Mesendoderm (in vitro differentiated cells): ENCODE measurements around the gene PLD4.

ENCODE experiments used
- DNase-seq: peaks from one replicate; pipeline ENCODE4 v3.0.0; 2013
- H2AK5ac ChIP-seq: 2 replicates; pipeline ENCODE4 v1.6.1; 2013; ENCODE audit warnings: low read length, inconsistent platforms
- H2BK120ac ChIP-seq: 2 replicates; pipeline ENCODE4 v1.6.1; 2013; ENCODE audit warnings: low read depth, mild to moderate bottlenecking, low read length, moderate library complexity, mixed read lengths
- H2BK15ac ChIP-seq: replicated peaks from 2 replicates; pipeline ENCODE4 v1.6.1; 2013; ENCODE audit warnings: low read depth, mild to moderate bottlenecking, moderate library complexity
- H2BK5ac ChIP-seq: 2 replicates; pipeline ENCODE4 v1.6.1; 2013; ENCODE audit warnings: low read length, inconsistent platforms
- H3K18ac ChIP-seq: 2 replicates; pipeline ENCODE4 v1.6.1; 2013; ENCODE audit warnings: mild to moderate bottlenecking, low read length, mixed read lengths
- H3K23ac ChIP-seq: one replicate; pipeline ENCODE4 v1.6.1; 2013; ENCODE audit warnings: low read length
- H3K27ac ChIP-seq: 2 replicates; pipeline ENCODE4 v1.5.1; 2013; ENCODE audit warnings: low read depth, mild to moderate bottlenecking, inconsistent platforms, low read length, moderate library complexity
- H3K27me3 ChIP-seq: 2 replicates; pipeline ENCODE4 v1.6.1; 2013; ENCODE audit warnings: low read length, control low read depth, mild to moderate bottlenecking, inconsistent platforms; ENCODE audit not compliant: insufficient read depth, poor library complexity
- H3K36me3 ChIP-seq: 2 replicates; pipeline ENCODE4 v1.6.1; 2013; ENCODE audit warnings: low read length, inconsistent platforms; ENCODE audit not compliant: control insufficient read depth, insufficient read depth
- H3K4ac ChIP-seq: one replicate; pipeline ENCODE4 v1.6.1; 2013; ENCODE audit warnings: low read depth, mild to moderate bottlenecking, low read length, moderate library complexity
- H3K4me1 ChIP-seq: 2 replicates; pipeline ENCODE4 v1.6.1; 2013; ENCODE audit warnings: low read depth, low read length, inconsistent platforms; ENCODE audit not compliant: control insufficient read depth
- H3K4me2 ChIP-seq: 2 replicates; pipeline ENCODE4 v1.6.1; 2013; ENCODE audit warnings: low read length
- H3K4me3 ChIP-seq: 2 replicates; pipeline ENCODE4 v1.5.1; 2013; ENCODE audit warnings: mild to moderate bottlenecking, low read length
- H3K56ac ChIP-seq: one replicate; pipeline ENCODE4 v1.6.1; 2013; ENCODE audit warnings: low read length
- H3K79me1 ChIP-seq: 2 replicates; pipeline ENCODE4 v1.6.1; 2013; ENCODE audit warnings: low read length, inconsistent platforms
- H3K79me2 ChIP-seq: 2 replicates; pipeline ENCODE4 v1.6.1; 2013; ENCODE audit warnings: mild to moderate bottlenecking, low read length; ENCODE audit not compliant: control insufficient read depth, insufficient read depth
- H3K9ac ChIP-seq: 2 replicates; pipeline ENCODE4 v1.6.1; 2013; ENCODE audit warnings: low read length, inconsistent platforms
- H4K5ac ChIP-seq: one replicate; pipeline ENCODE4 v1.6.1; 2013; ENCODE audit warnings: low read length
- H4K8ac ChIP-seq: one replicate; pipeline ENCODE4 v1.6.1; 2013; ENCODE audit warnings: low read depth, mild to moderate bottlenecking, control low read depth, low read length, moderate library complexity
- WGBS: extraction: QIAGEN DNeasy Blood & Tissue Kit; methylation state at CpG from one replicate; pipeline ENCODE4 v1.1.7; 2013; ENCODE audit warnings: low lambda C conversion rate, missing lambda C conversion rate; ENCODE audit not compliant: insufficient coverage; ENCODE audit errors: extremely low coverage; 5-methylcytosine and 5-hydroxymethylcytosine counted together

The PLD4 gene

GRCh38 chr14:104877806-104878550, 46.7 kb upstream of the PLD4 start:
- DNase-seq: no peak
- Histone ChIP-seq H3K79me2 (no peaks in the 10 kb centered on the region), H3K4ac (no peak overlapping the region), H3K9ac (no peak overlapping the region), H3K18ac (no peak overlapping the region), H3K4me1 (no peaks in the 10 kb centered on the region), H2AK5ac (no peak overlapping the region), H2BK5ac (no peak overlapping the region), H3K79me1 (peaks cover 3% of the 10 kb centered on the region), H3K27me3 (no peaks in the 10 kb centered on the region), H3K4me2 (no peak overlapping the region), H3K23ac (no peak overlapping the region), H4K8ac (no peak overlapping the region), H2BK15ac (no peak overlapping the region), H3K27ac (no peak overlapping the region), H3K36me3 (no peaks in the 10 kb centered on the region), H3K4me3 (no peak overlapping the region), H4K5ac (no peak overlapping the region), H3K56ac (no peak overlapping the region), H2BK120ac (no peak overlapping the region)
- whole genome bisulfite sequencing: no CpG with 5 or more reads among the region's 30 CpGs

- WGBS: no CpG with 5 or more reads among the region's 14 CpGs
- H3K23ac ChIP-seq: no peak overlapping the region
- H3K79me2 ChIP-seq: no peaks in the 10 kb centered on the region
These were observed 46.1 kb upstream of the PLD4 start for GRCh38 chr14:104878582-104878981.

DNA sequence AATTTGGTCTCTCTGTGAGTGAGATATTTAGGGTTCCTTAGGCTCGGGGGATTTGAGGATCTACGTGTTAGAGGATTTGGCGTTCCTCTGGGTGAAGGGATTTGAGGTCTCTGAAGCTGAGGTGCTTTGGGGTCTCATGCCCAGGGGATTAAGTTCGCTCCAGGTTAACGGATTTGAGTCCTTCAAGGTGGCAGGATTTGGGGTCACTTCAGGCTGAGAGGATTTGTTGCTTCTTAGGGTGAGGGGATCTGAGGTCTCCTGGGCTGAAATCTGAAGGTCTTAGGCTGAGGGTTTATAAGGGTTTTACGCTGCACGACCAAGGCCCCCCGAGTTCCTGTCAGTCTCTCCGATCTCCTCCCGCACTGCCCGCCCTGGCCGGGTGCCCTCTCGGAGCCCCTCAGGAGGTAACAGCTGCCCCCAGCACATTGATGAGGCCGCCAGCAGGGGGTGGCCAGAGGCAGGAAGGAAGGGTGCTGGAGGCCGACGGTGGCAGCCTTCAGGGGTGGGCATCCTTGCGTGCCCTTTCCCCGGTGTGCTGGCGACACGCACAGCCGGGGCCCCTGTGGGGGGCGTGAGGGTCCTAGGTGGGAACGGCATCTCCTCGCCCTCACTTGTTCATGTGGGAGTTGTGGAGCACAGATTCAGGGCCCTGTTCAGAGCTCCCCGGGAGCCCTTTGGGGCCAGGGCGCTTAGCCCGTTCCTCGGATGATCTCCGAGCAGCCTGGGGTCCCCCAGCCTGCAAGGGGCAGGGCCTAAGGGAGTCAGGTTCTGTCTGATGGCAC, 45.3 kb upstream of the PLD4 start:
- H3K9ac ChIP-seq: no peak overlapping the region
- WGBS: no CpG with 5 or more reads among the region's 29 CpGs

More at GRCh38 chr14:104878582-104878981, 46.1 kb upstream of the PLD4 start:
- Histone ChIP-seq H3K4me3 (no peak overlapping the region), H3K27me3 (no peaks in the 10 kb centered on the region), H2BK5ac (no peak overlapping the region), H4K5ac (no peak overlapping the region), H3K18ac (no peak overlapping the region), H2BK120ac (no peak overlapping the region), H3K4ac (no peak overlapping the region), H3K56ac (no peak overlapping the region), H3K27ac (no peak overlapping the region), H2BK15ac (no peak overlapping the region), H3K9ac (no peak overlapping the region), H3K36me3 (no peaks in the 10 kb centered on the region), H3K4me2 (no peak overlapping the region), H3K4me1 (no peaks in the 10 kb centered on the region), H2AK5ac (no peak overlapping the region), H4K8ac (no peak overlapping the region), H3K79me1 (peaks cover 3% of the 10 kb centered on the region)
- no peak for DNase-seq

DNA sequence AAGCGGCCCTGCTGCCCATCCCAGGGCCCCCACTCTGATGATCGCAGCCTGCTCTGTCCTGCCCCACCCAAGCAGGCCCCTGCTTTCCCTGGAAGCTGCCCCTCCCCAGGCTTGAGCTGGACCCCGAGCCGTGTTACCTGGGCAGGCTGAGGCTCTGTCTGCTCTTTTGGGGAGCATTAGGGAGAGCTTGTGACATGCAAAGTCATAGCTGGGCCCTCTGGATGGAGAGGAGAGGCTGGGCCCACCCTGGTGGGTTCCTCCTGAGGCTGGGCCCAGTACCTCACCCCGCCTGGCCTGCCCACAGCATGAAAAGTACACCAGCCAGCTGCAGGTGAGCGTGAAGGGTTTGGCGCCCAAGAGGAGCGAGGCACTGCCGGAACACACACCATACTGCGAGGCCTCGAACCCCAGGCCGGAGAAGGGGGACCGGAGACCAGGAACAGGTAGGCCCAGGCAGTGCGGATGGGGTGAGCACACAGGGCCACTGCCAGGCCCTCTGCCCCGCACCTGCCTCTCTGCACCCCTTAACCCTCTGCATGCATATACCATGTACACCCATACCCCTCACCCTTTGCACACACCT, 44.6 kb upstream of the PLD4 start:
- Histone ChIP-seq H3K4me3 (no peak overlapping the region), H3K4ac (no peak overlapping the region), H3K18ac (no peak overlapping the region), H4K8ac (no peak overlapping the region), H3K9ac (no peak overlapping the region), H3K27ac (no peak overlapping the region), H3K4me2 (no peak overlapping the region), H3K23ac (no peak overlapping the region), H3K56ac (no peak overlapping the region), H3K4me1 (no peaks in the 10 kb centered on the region), H3K79me1 (peaks cover 3% of the 10 kb centered on the region), H3K36me3 (no peaks in the 10 kb centered on the region), H2AK5ac (no peak overlapping the region), H2BK15ac (no peak overlapping the region), H3K27me3 (no peaks in the 10 kb centered on the region), H2BK5ac (no peak overlapping the region), H3K79me2 (no peaks in the 10 kb centered on the region), H2BK120ac (no peak overlapping the region), H4K5ac (no peak overlapping the region)
- no peak for DNase-seq
- WGBS: no CpG with 5 or more reads among the region's 15 CpGs

More for the DNA sequence above, 45.3 kb upstream of the PLD4 start:
- Histone ChIP-seq H3K18ac (no peak overlapping the region), H2BK15ac (no peak overlapping the region), H3K4me1 (no peaks in the 10 kb centered on the region), H3K79me2 (no peaks in the 10 kb centered on the region), H3K23ac (no peak overlapping the region), H3K27ac (no peak overlapping the region), H3K56ac (no peak overlapping the region), H3K4me3 (no peak overlapping the region), H2BK120ac (no peak overlapping the region), H2BK5ac (no peak overlapping the region), H3K4me2 (no peak overlapping the region), H4K8ac (no peak overlapping the region), H4K5ac (no peak overlapping the region), H3K4ac (no peak overlapping the region), H2AK5ac (no peak overlapping the region), H3K36me3 (no peaks in the 10 kb centered on the region), H3K27me3 (no peaks in the 10 kb centered on the region), H3K79me1 (peaks cover 3% of the 10 kb centered on the region)
- no peak for DNase-seq

- no peak overlapping the region for H2BK5ac ChIP-seq
- no peak overlapping the region for H3K23ac ChIP-seq
- H2AK5ac ChIP-seq: no peak overlapping the region
- WGBS: no CpG with 5 or more reads among the region's 7 CpGs
- no peak overlapping the region for H3K56ac ChIP-seq
- H3K4ac ChIP-seq: no peak overlapping the region
- H3K4me2 ChIP-seq: no peak overlapping the region
- H4K5ac ChIP-seq: no peak overlapping the region
- H3K27me3 ChIP-seq: no peaks in the 10 kb centered on the region
- H3K4me1 ChIP-seq: no peaks in the 10 kb centered on the region
- H3K27ac ChIP-seq: no peak overlapping the region
- H2BK15ac ChIP-seq: no peak overlapping the region
- H3K18ac ChIP-seq: no peak overlapping the region
- H3K36me3 ChIP-seq: no peaks in the 10 kb centered on the region
- H3K79me1 ChIP-seq: peaks cover 2% of the 10 kb centered on the region
- no peak overlapping the region for H2BK120ac ChIP-seq
- H3K9ac ChIP-seq: no peak overlapping the region
- H3K79me2 ChIP-seq: no peaks in the 10 kb centered on the region
- no peak for DNase-seq
- no peak overlapping the region for H3K4me3 ChIP-seq
- no peak overlapping the region for H4K8ac ChIP-seq
These were observed 44.0 kb upstream of the PLD4 start for GRCh38 chr14:104880584-104881210.
